Brain microvascular endothelial cell (primary cell): ENCODE measurements around the gene ITGAV.

Source experiments
- DNase-seq: peaks from one replicate; pipeline ENCODE4 v3.0.0-alpha.2; 2020
- H3K27ac ChIP-seq: fragments of 250-450 bp; sonication (Bioruptor Pico); 2 replicates; pipeline ENCODE4 v1.5.1; 2020; ENCODE audit warnings: mild to moderate bottlenecking, moderate library complexity
- H3K27me3 ChIP-seq: fragments of 250-450 bp; sonication (Bioruptor Pico); replicated peaks from 2 replicates; pipeline ENCODE4 v1.5.1; 2020; ENCODE audit warnings: mild to moderate bottlenecking
- H3K36me3 ChIP-seq: fragments of 250-450 bp; sonication (Bioruptor Pico); replicated peaks from 2 replicates; pipeline ENCODE4 v1.5.1; 2020; ENCODE audit warnings: mild to moderate bottlenecking
- H3K4me3 ChIP-seq: 2 replicates; pipeline ENCODE4 v1.5.1; 2011; ENCODE audit warnings: low read depth, mild to moderate bottlenecking, control low read depth, low read length, moderate library complexity
- in situ Hi-C: cut with HindIII; loops from 2 replicates; pipeline ENCODE4 v1.10.0; 2017; ENCODE audit warnings: low sequenced_read_pairs, low pct_ligation_motif_present
- TF ChIP-seq, protein P1 (sequence below): IDR thresholded peaks from 2 replicates; pipeline ENCODE4 v1.5.1; 2011; ENCODE audit warnings: low read depth, mild to moderate bottlenecking, moderate library complexity, low read length, control low read depth, inconsistent platforms; ENCODE audit errors: missing control alignments

The ITGAV gene

DNA sequence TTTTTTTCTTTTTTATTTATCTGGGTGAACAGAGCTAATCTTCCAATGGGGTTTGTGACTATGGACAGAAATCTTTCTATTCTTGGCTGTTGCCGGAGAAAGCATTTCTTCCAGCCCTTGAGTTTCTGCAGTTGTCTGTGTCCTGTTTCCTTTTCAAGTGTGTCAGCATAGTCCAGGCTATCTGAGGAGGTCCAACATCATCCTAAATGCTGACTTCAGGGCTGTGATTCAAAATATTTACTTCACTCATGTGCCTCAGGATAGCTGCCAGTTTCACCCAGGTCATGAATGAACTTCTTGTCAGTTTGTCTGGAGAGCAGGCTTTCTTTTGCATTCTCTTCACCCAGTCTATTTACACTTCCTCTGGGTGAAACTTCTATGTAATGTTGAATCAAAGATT lies 27.9 kb downstream of the ITGAV start:
- in situ Hi-C loops, result no loop called here
- peaks cover 7% of the 10 kb centered on the region for H3K36me3 ChIP-seq
- TF ChIP-seq, protein P1, sequence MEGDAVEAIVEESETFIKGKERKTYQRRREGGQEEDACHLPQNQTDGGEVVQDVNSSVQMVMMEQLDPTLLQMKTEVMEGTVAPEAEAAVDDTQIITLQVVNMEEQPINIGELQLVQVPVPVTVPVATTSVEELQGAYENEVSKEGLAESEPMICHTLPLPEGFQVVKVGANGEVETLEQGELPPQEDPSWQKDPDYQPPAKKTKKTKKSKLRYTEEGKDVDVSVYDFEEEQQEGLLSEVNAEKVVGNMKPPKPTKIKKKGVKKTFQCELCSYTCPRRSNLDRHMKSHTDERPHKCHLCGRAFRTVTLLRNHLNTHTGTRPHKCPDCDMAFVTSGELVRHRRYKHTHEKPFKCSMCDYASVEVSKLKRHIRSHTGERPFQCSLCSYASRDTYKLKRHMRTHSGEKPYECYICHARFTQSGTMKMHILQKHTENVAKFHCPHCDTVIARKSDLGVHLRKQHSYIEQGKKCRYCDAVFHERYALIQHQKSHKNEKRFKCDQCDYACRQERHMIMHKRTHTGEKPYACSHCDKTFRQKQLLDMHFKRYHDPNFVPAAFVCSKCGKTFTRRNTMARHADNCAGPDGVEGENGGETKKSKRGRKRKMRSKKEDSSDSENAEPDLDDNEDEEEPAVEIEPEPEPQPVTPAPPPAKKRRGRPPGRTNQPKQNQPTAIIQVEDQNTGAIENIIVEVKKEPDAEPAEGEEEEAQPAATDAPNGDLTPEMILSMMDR, result no peak
- H3K4me3 ChIP-seq, result no peak overlapping the region
- DNase-seq, result no peak
- H3K27ac ChIP-seq, result no peak overlapping the region
- H3K27me3 ChIP-seq, result no peaks in the 10 kb centered on the region

DNA sequence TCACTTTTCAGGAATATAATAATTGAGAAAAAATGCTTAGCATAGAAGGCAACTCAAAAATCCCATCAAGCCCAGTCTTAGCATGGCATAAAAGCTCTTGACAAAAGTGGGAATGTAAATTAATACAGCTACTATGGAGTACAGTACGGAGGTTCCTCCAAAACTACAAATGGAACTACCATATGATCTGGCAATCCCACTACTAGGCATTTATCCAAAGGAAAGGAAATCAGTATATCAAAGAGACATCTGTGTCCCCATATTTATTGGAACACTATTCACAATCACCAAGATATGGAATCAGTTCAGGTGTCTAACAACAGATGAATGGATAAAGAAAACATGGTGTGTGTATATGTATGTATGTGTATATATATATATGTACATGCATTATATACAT lies 28.8 kb downstream of the ITGAV start:
- Histone ChIP-seq H3K4me3 (no peak overlapping the region), H3K36me3 (peaks cover 15% of the 10 kb centered on the region), H3K27ac (no peak overlapping the region), H3K27me3 (no peaks in the 10 kb centered on the region)
- in situ Hi-C loops, result no loop called here
- no peak for DNase-seq
- TF ChIP-seq, protein P1, result no peak

DNA sequence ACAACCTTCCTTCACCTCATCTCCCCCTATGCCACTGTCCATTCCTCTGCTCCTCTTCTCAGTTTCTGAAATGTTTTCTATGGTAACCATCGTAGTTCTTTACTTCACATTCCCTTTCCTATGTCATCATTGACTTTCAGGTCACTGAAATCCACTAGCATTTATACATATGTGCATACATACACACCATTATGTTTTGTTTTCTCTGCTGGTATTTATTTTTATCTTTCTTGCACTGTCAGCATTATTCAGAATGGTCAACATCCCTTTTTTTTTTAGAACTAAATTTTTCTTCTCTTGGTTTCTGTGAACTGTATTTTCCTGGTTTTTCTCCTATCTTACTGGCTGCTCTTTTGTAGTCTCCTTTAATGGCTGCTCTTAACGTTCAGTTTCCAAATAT lies 33.2 kb downstream of the ITGAV start:
- H3K27me3 ChIP-seq, result no peaks in the 10 kb centered on the region
- H3K36me3 ChIP-seq, result peaks cover 34% of the 10 kb centered on the region
- DNase-seq, result no peak
- H3K4me3 ChIP-seq, result no peak overlapping the region
- TF ChIP-seq, protein P1, result no peak
- in situ Hi-C loops, result no loop called here
- H3K27ac ChIP-seq, result no peak overlapping the region

DNA sequence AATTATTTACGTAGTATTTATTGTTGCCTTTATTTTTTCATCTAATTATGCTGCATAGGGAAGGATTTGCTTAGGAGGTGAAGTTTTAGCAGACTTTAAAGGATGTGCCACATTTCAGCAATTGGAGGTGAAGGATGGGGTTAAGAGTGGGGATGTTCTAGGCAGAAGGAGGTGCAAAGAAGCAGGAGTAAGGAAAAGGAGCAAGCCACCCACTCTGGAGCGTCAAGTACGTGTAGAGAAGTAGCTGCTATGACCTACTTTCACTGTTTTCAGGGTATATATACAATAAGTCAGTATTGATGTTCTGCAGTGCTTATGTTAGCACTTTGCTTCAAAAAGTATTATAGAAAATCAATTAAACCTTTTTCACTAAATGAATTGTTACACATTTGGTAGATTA lies 34.4 kb downstream of the ITGAV start:
- DNase-seq, result no peak
- Histone ChIP-seq H3K27ac (no peak overlapping the region), H3K27me3 (no peaks in the 10 kb centered on the region), H3K36me3 (peaks cover 34% of the 10 kb centered on the region), H3K4me3 (no peak overlapping the region)
- in situ Hi-C loops, result no loop called here
- TF ChIP-seq, protein P1, result no peak

DNA sequence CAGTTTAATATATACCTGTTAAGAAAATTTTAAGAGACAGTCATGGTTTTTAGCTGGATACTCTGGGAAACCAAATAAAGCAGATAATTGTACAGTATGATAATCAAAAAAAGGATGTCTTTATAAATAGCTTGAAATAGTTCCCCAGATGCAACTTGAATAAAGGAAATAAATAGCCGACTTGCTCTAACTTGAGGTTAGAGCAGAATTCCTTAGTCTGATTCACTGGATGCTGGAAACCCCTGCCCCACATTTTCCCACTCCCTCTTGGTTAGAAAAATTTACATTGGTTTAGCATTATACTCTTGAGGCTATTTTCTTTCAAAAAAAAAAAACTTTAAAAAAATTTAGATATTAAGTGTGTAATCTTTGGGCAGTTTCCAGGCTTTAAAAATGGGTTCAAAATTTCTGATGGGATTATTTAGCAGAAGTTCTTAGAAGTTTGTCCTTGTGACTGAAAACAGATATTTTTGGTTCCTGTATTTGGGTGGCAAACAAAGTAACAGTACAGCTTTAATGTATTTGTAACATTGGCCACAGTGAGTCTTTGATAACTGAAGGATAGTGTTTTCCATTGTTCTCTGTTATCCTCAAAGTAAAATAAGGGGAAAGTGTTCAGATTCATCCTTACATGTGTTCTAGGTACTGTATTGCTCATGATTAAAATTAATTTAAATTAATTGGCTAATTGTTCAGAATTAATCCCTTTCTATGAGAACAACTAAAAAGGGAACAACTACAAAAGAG lies 39.6 kb downstream of the ITGAV start:
- H3K36me3 ChIP-seq, result peaks cover 18% of the 10 kb centered on the region
- TF ChIP-seq, protein P1, result no peak
- H3K4me3 ChIP-seq, result no peak overlapping the region
- in situ Hi-C loops, result loop anchor here (25.0 kb wide), 1 partner anchor 117 kb away; no protein-coding TSS in a partner anchor
- H3K27ac ChIP-seq, result no peak overlapping the region
- no peak for DNase-seq
- no peaks in the 10 kb centered on the region for H3K27me3 ChIP-seq

DNA sequence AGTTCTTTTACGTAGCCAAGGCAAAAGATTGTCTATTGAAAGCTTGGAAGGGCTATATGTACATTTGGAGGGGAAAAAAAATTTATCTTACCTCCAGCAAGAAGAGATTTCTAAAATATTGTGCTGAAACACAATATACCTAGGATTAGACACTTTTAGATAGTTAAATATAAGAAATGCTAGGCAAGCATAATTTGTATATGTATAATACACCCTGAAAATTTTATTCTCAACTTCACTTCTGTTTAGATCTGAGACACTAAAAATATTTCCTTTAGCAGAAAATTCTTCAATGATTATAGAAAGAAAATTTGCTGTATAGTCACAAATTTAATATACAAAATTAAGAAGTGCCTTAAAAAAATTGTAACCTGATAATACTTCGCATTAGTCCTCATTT lies 42.6 kb downstream of the ITGAV start:
- in situ Hi-C loops, result loop anchor here (25.0 kb wide), 1 partner anchor 120 kb away; no protein-coding TSS in a partner anchor
- H3K4me3 ChIP-seq, result no peak overlapping the region

More for the DNA sequence above, 42.6 kb downstream of the ITGAV start:
- Histone ChIP-seq H3K27me3 (no peaks in the 10 kb centered on the region), H3K27ac (no peak overlapping the region), H3K36me3 (peaks cover 10% of the 10 kb centered on the region)
- TF ChIP-seq, protein P1, result no peak
- no peak for DNase-seq
